Spleen (tissue), 11 donors: ENCODE results near the gene C1orf174. TPM values are rescaled to one million over a fixed set of nuclear protein-coding genes. Genes with fewer than 3 reads are reported as not detected.

Experiments used
- DNase-seq: peaks from one replicate; pipeline ENCODE4 v3.0.0-alpha.2; 2020
- H3K27ac ChIP-seq, 8 donors: fragments of 200-600 bp; sonication (generic) in 7 of 8; 1 replicate in 4 of 8; 2 replicates in 4 of 8; pipeline versions ENCODE4 v1.5.0 to v1.8.0; 2016 to 2021; ENCODE audit warnings: inconsistent platforms in 4 of 8, mild to moderate bottlenecking in 4 of 8, moderate library complexity in 1 of 8
- H3K27me3 ChIP-seq, 7 donors: fragments of 200-600 bp; sonication (generic) in 6 of 7; replicated peaks in 1 of 7; 1 replicate in 4 of 7; 2 replicates in 3 of 7; pipeline versions ENCODE4 v1.5.0 to v1.8.0; 2016 to 2021; ENCODE audit warnings: inconsistent platforms in 3 of 7, mild to moderate bottlenecking in 1 of 7
- H3K36me3 ChIP-seq, 6 donors: fragments of 200-600 bp; sonication (generic) in 5 of 6; 1 replicate in 4 of 6; 2 replicates in 2 of 6; pipeline versions ENCODE4 v1.5.0 to v1.8.0; 2016 to 2021; ENCODE audit warnings: inconsistent platforms in 2 of 6
- H3K4me1 ChIP-seq, 6 donors: fragments of 200-600 bp; sonication (generic) in 5 of 6; 1 replicate in 3 of 6; 2 replicates in 3 of 6; pipeline versions ENCODE4 v1.5.0 to v1.8.0; 2016 to 2021; ENCODE audit warnings: inconsistent platforms in 3 of 6
- H3K4me3 ChIP-seq, 8 donors: fragments of 200-600 bp; sonication (generic) in 7 of 8; 1 replicate in 4 of 8; 2 replicates in 4 of 8; pipeline versions ENCODE4 v1.5.0 to v1.8.0; 2016 to 2021; ENCODE audit warnings: inconsistent platforms in 4 of 8, mild to moderate bottlenecking in 4 of 8, moderate library complexity in 2 of 8
- H3K9me3 ChIP-seq, 8 donors: fragments of 200-600 bp; sonication (generic) in 7 of 8; 1 replicate in 4 of 8; 2 replicates in 4 of 8; pipeline versions ENCODE4 v1.5.0 to v1.8.0; 2016 to 2021; ENCODE audit warnings: inconsistent platforms in 4 of 8
- CTCF ChIP-seq, 11 experiments: fragments of 200-600 bp in 7 of 11; fragments of 450-650 bp in 4 of 11; sonication (generic) in 4 of 11; IDR thresholded peaks in 8 of 11; conservative IDR thresholded peaks in 3 of 11; 1 replicate in 7 of 11; 2 replicates in 4 of 11; pipeline versions ENCODE4 v1.4.0 to v1.8.0; 2016 to 2021; ENCODE audit warnings: antibody characterized with exemption in 11 of 11, inconsistent platforms in 4 of 11, mild to moderate bottlenecking in 1 of 11
- POLR2A ChIP-seq, 3 donors: fragments of 450-650 bp; IDR thresholded peaks; one replicate each; pipeline ENCODE4 v1.5.1; 2017; ENCODE audit warnings: antibody characterized with exemption in 3 of 3, mild to moderate bottlenecking in 1 of 3
- POLR2AphosphoS5 ChIP-seq, 3 donors: sonication (generic); formaldehyde crosslinking; IDR thresholded peaks; one replicate each; pipeline ENCODE4 v1.5.1; 2017; ENCODE audit warnings: antibody characterized with exemption in 3 of 3
- WGBS, 5 donors: extraction: QIAGEN DNeasy Blood & Tissue Kit in 3 of 5; methylation state at CpG; one replicate each; pipeline versions ENCODE4 v1.1.5 to v1.1.7; 2013 to 2018; 5-methylcytosine and 5-hydroxymethylcytosine counted together
- intact Hi-C: fragments of 100-400 bp; cut with DNase I; formaldehyde crosslinking; loops from one replicate; pipeline ENCODE4 v1.15.0; 2023; ENCODE audit warnings: low total_unique reads
- polyA plus RNA-seq, 3 donors: library from polyadenylated mRNA; stranded (reverse); fragments of 200-250 nt; gene quantifications; one replicate each; pipeline ENCODE4 v1.2.1, GENCODE V29; 2013
- total RNA-seq, 7 donors: library from RNA; depleted of rRNA in 3 of 7; stranded (reverse); fragments of >200 nt in 3 of 7; fragmentation: NEBNext Ultra II Directional in 4 of 7; extraction: Animal tissue kit (Norgen Biotek cat#: 25700) in 4 of 7; gene quantifications; one replicate each; pipeline versions ENCODE4 v1.1.0 to v1.2.1, GENCODE V29; 2016 to 2021
- donor health status: healthy with polysubstance abuse.
- donor health status: DM: no; HTN: no; CAD: no; lungs with moderate emphysema.
- donor health status: DM: no; HTN: no; CAD: no.
- donor health status: Bipolar disorder and iron deficiency.
- donor health status: healthy.
- donor health status: DM: no; HTN: no; CAD: no.
- donor health status: DM: yes; HTN: yes; CAD: no.

Gene C1orf174
- total and polyA plus RNA-seq, 10 donors = 14.9 to 34.5 (median 21.8) TPM

DNA sequence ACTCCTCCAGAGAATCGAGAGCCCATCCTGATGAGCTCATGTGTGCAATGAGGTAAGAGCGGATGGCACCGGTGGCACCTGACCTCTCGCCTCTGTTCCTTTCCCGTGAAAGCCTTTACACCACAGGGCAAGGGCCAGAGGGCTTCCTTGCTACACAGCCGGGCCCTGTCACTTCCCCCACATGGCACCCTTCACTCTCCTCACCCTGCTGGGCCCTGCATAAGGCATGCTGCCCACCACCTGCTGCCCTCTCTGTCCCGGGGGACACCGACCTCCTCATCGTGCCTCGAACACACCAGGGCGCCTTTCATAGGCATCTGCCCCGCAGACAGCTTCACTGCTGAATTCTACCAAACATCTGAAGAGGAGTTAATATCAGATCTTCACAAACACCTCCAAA, 45.1 kb upstream of the C1orf174 start:
- intact Hi-C loops = no loop called here
- peaks cover 0 to 67% (median 0%) of the 10 kb centered on the region in 7 donors for H3K27me3 ChIP-seq
- DNase-seq = no peak
- H3K4me1 ChIP-seq = no peaks in the 10 kb centered on the region
- H3K36me3 ChIP-seq = no peaks in the 10 kb centered on the region
- no peak overlapping the region for H3K4me3 ChIP-seq
- H3K9me3 ChIP-seq = peaks cover 0 to 5% (median 0%) of the 10 kb centered on the region in 8 donors
- no peak overlapping the region for H3K27ac ChIP-seq
- no peak for TF ChIP-seq CTCF (IDR thresholded peaks at IDR 0.05 in 8 of 11, conservative IDR thresholded peaks at IDR 0.05 in 3 of 11)
- TF ChIP-seq POLR2A (IDR thresholded peaks at IDR 0.05) = no peak
- TF ChIP-seq POLR2AphosphoS5 (IDR thresholded peaks at IDR 0.05) = no peak
- 71 to 81% (median 80%) methylated on average over 10 to 12 of the region's 12 CpGs for WGBS, 5 donors

GRCh38 chr1:3944578-3945125, 44.6 kb upstream of the C1orf174 start:
- peaks cover 0 to 5% (median 0%) of the 10 kb centered on the region in 8 donors for H3K9me3 ChIP-seq
- H3K4me1 ChIP-seq = no peaks in the 10 kb centered on the region
- DNase-seq = peak; percentile 43
- H3K27me3 ChIP-seq = peaks cover 0 to 73% (median 0%) of the 10 kb centered on the region in 7 donors
- H3K36me3 ChIP-seq = no peaks in the 10 kb centered on the region
- H3K4me3 ChIP-seq = no peak overlapping the region
- TF ChIP-seq POLR2AphosphoS5 (IDR thresholded peaks at IDR 0.05) (no peak), CTCF (IDR thresholded peaks at IDR 0.05 in 8 of 11, conservative IDR thresholded peaks at IDR 0.05 in 3 of 11) (no peak), POLR2A (IDR thresholded peaks at IDR 0.05) (no peak)
- intact Hi-C loops = no loop called here
- WGBS, 5 donors = 65 to 72% (median 66%) methylated on average over 13 of the region's 13 CpGs
- H3K27ac ChIP-seq = no peak overlapping the region

- Histone ChIP-seq H3K4me3 (no peak overlapping the region), H3K27ac (no peak overlapping the region), H3K36me3 (no peaks in the 10 kb centered on the region), H3K27me3 (peaks cover 0 to 77% (median 0%) of the 10 kb centered on the region in 7 donors), H3K9me3 (peaks cover 0 to 2% (median 0%) of the 10 kb centered on the region in 8 donors), H3K4me1 (no peaks in the 10 kb centered on the region)
- intact Hi-C loops = no loop called here
- no peak for TF ChIP-seq POLR2AphosphoS5 (IDR thresholded peaks at IDR 0.05)
- no peak for TF ChIP-seq POLR2A (IDR thresholded peaks at IDR 0.05)
- TF ChIP-seq CTCF (IDR thresholded peaks at IDR 0.05 in 8 of 11, conservative IDR thresholded peaks at IDR 0.05 in 3 of 11) = no peak
- peak; percentile 64 for DNase-seq
- 80 to 87% (median 84%) methylated on average over 29 of the region's 29 CpGs for WGBS, 5 donors
Observed at GRCh38 chr1:3943806-3944577, 43.9 kb upstream of the C1orf174 start.

DNA sequence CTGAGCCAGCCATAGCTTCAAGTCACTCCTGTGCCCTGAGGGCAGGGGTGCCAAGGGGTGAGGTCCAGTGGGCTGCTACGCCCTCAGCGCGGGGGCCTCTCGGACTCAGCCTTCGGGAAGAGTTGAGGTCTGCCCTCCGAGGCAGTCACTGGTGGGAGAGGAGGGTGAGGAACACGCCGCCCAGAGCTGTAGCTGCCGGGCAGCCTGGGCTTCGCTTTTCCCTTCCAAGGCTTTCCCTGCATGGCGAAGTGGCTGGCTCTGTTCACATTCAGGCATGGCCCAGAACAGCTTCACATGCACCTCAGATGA, 43.0 kb upstream of the C1orf174 start:
- Histone ChIP-seq H3K4me1 (no peaks in the 10 kb centered on the region), H3K27me3 (peaks cover 0 to 68% (median 0%) of the 10 kb centered on the region in 7 donors), H3K9me3 (peaks cover 0 to under 1% (median 0%) of the 10 kb centered on the region in 8 donors), H3K27ac (no peak overlapping the region), H3K36me3 (no peaks in the 10 kb centered on the region), H3K4me3 (no peak overlapping the region)
- WGBS, 5 donors = 76 to 90% (median 88%) methylated on average over 11 of the region's 11 CpGs
- intact Hi-C loops = no loop called here
- DNase-seq = no peak
- TF ChIP-seq POLR2A (IDR thresholded peaks at IDR 0.05) = no peak
- TF ChIP-seq CTCF (IDR thresholded peaks at IDR 0.05 in 8 of 11, conservative IDR thresholded peaks at IDR 0.05 in 3 of 11) = no peak
